ENCODE data around the gene AKAP7. TPM values are rescaled to one million over a fixed set of nuclear protein-coding genes. Genes with fewer than 3 reads are reported as not detected.

The AKAP7 gene
- total RNA-seq, 5 donors from 2014 or later (not counting 1 experiment from before 2014, with no cell fraction given) = 9.4 to 14.0 (median 11.5) TPM

- ATAC-seq (replicated peaks in 1 of 4) (no peak), DNase-seq (peak in 1 of 35 experiments; percentile 67)
- Histone ChIP-seq H3K4me3 (ENCODE audit: control insufficient read depth in 1 of 2, extremely low read depth in 1 of 2, low read length in 1 of 2) (no peak overlapping the region), H3K4me1 (ENCODE audit: control insufficient read depth in 1 of 2, extremely low read depth in 1 of 2, insufficient read depth in 2 of 2, low read length in 2 of 2) (no peaks in the 10 kb centered on the region), H3K36me3 (ENCODE audit: control insufficient read depth in 2 of 2, extremely low read depth in 1 of 2, insufficient read depth in 1 of 2, low read length in 1 of 2) (no peaks in the 10 kb centered on the region), H3K27me3 (replicated peaks in 1 of 2; ENCODE audit: control insufficient read depth in 2 of 2, extremely low read depth in 1 of 2, insufficient read depth in 2 of 2, low read length in 1 of 2) (no peaks in the 10 kb centered on the region), H3K9me3 (no peaks in the 10 kb centered on the region), H3K27ac (ENCODE audit: low read length) (no peak overlapping the region)
- POLR2A ChIA-PET = interaction anchor here in 1 of 2 donors (0.5 to 1.0 kb wide), 3 partner anchors 231 to 810 kb away, joined by 3 read pairs; no protein-coding TSS in a partner anchor
- CTCF ChIA-PET = interaction anchor here (0.5 to 3.8 kb wide), 13 partner anchors 11 to 1357 kb away, joined by 3 to 60 read pairs (median 4); no protein-coding TSS in a partner anchor
- WGBS (ENCODE audit: insufficient coverage) = no CpG with 5 or more reads among the region's 4 CpGs
- Mint-ChIP-seq H3K27me3 (peaks cover 0 to 3% of the 10 kb centered on the region in 2 donors), H3K4me1 (no peaks in the 10 kb centered on the region), H3K36me3 (no peaks in the 10 kb centered on the region), H3K27ac (no peak overlapping the region), H3K4me3 (no peak overlapping the region), H3K9me3 (no peaks in the 10 kb centered on the region)
These were observed 18.4 kb upstream of the AKAP7 start for GRCh38 chr6:131116755-131117360.

- no peak overlapping the region for H3K4me3 ChIP-seq (ENCODE audit: control insufficient read depth in 1 of 2, extremely low read depth in 1 of 2, low read length in 1 of 2)
- CTCF ChIA-PET = no interaction called here
- Mint-ChIP-seq H3K27me3 (peaks cover 0 to 1% of the 10 kb centered on the region in 2 donors), H3K4me1 (no peaks in the 10 kb centered on the region), H3K36me3 (no peaks in the 10 kb centered on the region), H3K9me3 (no peaks in the 10 kb centered on the region), H3K27ac (no peak overlapping the region), H3K4me3 (no peak overlapping the region)
- H3K27me3 ChIP-seq (replicated peaks in 1 of 2; ENCODE audit: control insufficient read depth in 2 of 2, extremely low read depth in 1 of 2, insufficient read depth in 2 of 2, low read length in 1 of 2) = no peaks in the 10 kb centered on the region
- no peak for DNase-seq
- H3K27ac ChIP-seq (ENCODE audit: low read length) = no peak overlapping the region
- ATAC-seq (replicated peaks in 1 of 4) = no peak
- WGBS (ENCODE audit: insufficient coverage) = 92% methylated on average over 1 of the region's 3 CpGs
- POLR2A ChIA-PET = no interaction called here
- no peaks in the 10 kb centered on the region for H3K9me3 ChIP-seq
- no peaks in the 10 kb centered on the region for H3K4me1 ChIP-seq (ENCODE audit: control insufficient read depth in 1 of 2, extremely low read depth in 1 of 2, insufficient read depth in 2 of 2, low read length in 2 of 2)
- no peaks in the 10 kb centered on the region for H3K36me3 ChIP-seq (ENCODE audit: control insufficient read depth in 2 of 2, extremely low read depth in 1 of 2, insufficient read depth in 1 of 2, low read length in 1 of 2)
These were observed 17.4 kb upstream of the AKAP7 start for GRCh38 chr6:131117878-131118277.

GRCh38 chr6:131122007-131122406 lies 13.3 kb upstream of the AKAP7 start:
- no peak overlapping the region for H3K27ac Mint-ChIP-seq
- no peaks in the 10 kb centered on the region for H3K9me3 ChIP-seq
- no peak overlapping the region for H3K4me3 ChIP-seq (ENCODE audit: control insufficient read depth in 1 of 2, extremely low read depth in 1 of 2, low read length in 1 of 2)
- POLR2A ChIA-PET = no interaction called here
- DNase-seq = no peak
- no peaks in the 10 kb centered on the region for H3K9me3 Mint-ChIP-seq
- H3K27me3 ChIP-seq (replicated peaks in 1 of 2; ENCODE audit: control insufficient read depth in 2 of 2, extremely low read depth in 1 of 2, insufficient read depth in 2 of 2, low read length in 1 of 2) = no peaks in the 10 kb centered on the region
- no peaks in the 10 kb centered on the region for H3K4me1 Mint-ChIP-seq
- no peaks in the 10 kb centered on the region for H3K4me1 ChIP-seq (ENCODE audit: control insufficient read depth in 1 of 2, extremely low read depth in 1 of 2, insufficient read depth in 2 of 2, low read length in 2 of 2)
- H3K36me3 Mint-ChIP-seq = no peaks in the 10 kb centered on the region
- no peak overlapping the region for H3K4me3 Mint-ChIP-seq
- no peak overlapping the region for H3K27ac ChIP-seq (ENCODE audit: low read length)
- WGBS (ENCODE audit: insufficient coverage) = no CpG with 5 or more reads among the region's 3 CpGs
- ATAC-seq (replicated peaks in 1 of 4) = no peak
- CTCF ChIA-PET = interaction anchor here in 1 of 2 donors (0.6 kb wide), 1 partner anchor 55 kb away, joined by 3 read pairs; no protein-coding TSS in a partner anchor
- H3K36me3 ChIP-seq (ENCODE audit: control insufficient read depth in 2 of 2, extremely low read depth in 1 of 2, insufficient read depth in 1 of 2, low read length in 1 of 2) = no peaks in the 10 kb centered on the region
- H3K27me3 Mint-ChIP-seq = peaks cover 0 to 3% of the 10 kb centered on the region in 2 donors

GRCh38 chr6:131122516-131122915 lies 12.8 kb upstream of the AKAP7 start:
- H3K27me3 Mint-ChIP-seq = peaks cover 0 to 3% of the 10 kb centered on the region in 2 donors
- H3K9me3 Mint-ChIP-seq = no peaks in the 10 kb centered on the region
- no peaks in the 10 kb centered on the region for H3K4me1 Mint-ChIP-seq
- ChIA-PET POLR2A (no interaction called here), CTCF (interaction anchor here (0.7 kb wide), 2 partner anchors 56 to 203 kb away, joined by 3 read pairs; no protein-coding TSS in a partner anchor)
- H3K36me3 Mint-ChIP-seq = no peaks in the 10 kb centered on the region
- Histone ChIP-seq H3K27me3 (replicated peaks in 1 of 2; ENCODE audit: control insufficient read depth in 2 of 2, extremely low read depth in 1 of 2, insufficient read depth in 2 of 2, low read length in 1 of 2) (no peaks in the 10 kb centered on the region), H3K9me3 (no peaks in the 10 kb centered on the region), H3K27ac (ENCODE audit: low read length) (no peak overlapping the region), H3K4me3 (ENCODE audit: control insufficient read depth in 1 of 2, extremely low read depth in 1 of 2, low read length in 1 of 2) (no peak overlapping the region), H3K4me1 (ENCODE audit: control insufficient read depth in 1 of 2, extremely low read depth in 1 of 2, insufficient read depth in 2 of 2, low read length in 2 of 2) (no peaks in the 10 kb centered on the region), H3K36me3 (ENCODE audit: control insufficient read depth in 2 of 2, extremely low read depth in 1 of 2, insufficient read depth in 1 of 2, low read length in 1 of 2) (no peaks in the 10 kb centered on the region)
- no peak overlapping the region for H3K27ac Mint-ChIP-seq
- DNase-seq (no peak), ATAC-seq (replicated peaks in 1 of 4) (no peak)
- H3K4me3 Mint-ChIP-seq = no peak overlapping the region
- WGBS (ENCODE audit: insufficient coverage) = no CpG with 5 or more reads among the region's 1 CpG

GRCh38 chr6:131124336-131125071 lies 10.8 kb upstream of the AKAP7 start:
- Mint-ChIP-seq H3K4me3 (no peak overlapping the region), H3K36me3 (no peaks in the 10 kb centered on the region), H3K27ac (no peak overlapping the region), H3K4me1 (no peaks in the 10 kb centered on the region), H3K9me3 (no peaks in the 10 kb centered on the region), H3K27me3 (peaks cover 0 to 6% of the 10 kb centered on the region in 2 donors)
- ChIA-PET POLR2A (no interaction called here), CTCF (no interaction called here)
- Histone ChIP-seq H3K27me3 (replicated peaks in 1 of 2; ENCODE audit: control insufficient read depth in 2 of 2, extremely low read depth in 1 of 2, insufficient read depth in 2 of 2, low read length in 1 of 2) (peaks cover 0 to 2% of the 10 kb centered on the region in 2 experiments), H3K27ac (ENCODE audit: low read length) (no peak overlapping the region), H3K9me3 (no peaks in the 10 kb centered on the region), H3K36me3 (ENCODE audit: control insufficient read depth in 2 of 2, extremely low read depth in 1 of 2, insufficient read depth in 1 of 2, low read length in 1 of 2) (no peaks in the 10 kb centered on the region), H3K4me1 (ENCODE audit: control insufficient read depth in 1 of 2, extremely low read depth in 1 of 2, insufficient read depth in 2 of 2, low read length in 2 of 2) (no peaks in the 10 kb centered on the region), H3K4me3 (ENCODE audit: control insufficient read depth in 1 of 2, extremely low read depth in 1 of 2, low read length in 1 of 2) (no peak overlapping the region)
- ATAC-seq (replicated peaks in 1 of 4) (no peak), DNase-seq (no peak)
- 100% methylated on average over 1 of the region's 3 CpGs for WGBS (ENCODE audit: insufficient coverage)

- no CpG with 5 or more reads among the region's 1 CpG for WGBS (ENCODE audit: insufficient coverage)
- Histone ChIP-seq H3K9me3 (no peaks in the 10 kb centered on the region), H3K27me3 (replicated peaks in 1 of 2; ENCODE audit: control insufficient read depth in 2 of 2, extremely low read depth in 1 of 2, insufficient read depth in 2 of 2, low read length in 1 of 2) (peaks cover 0 to 2% of the 10 kb centered on the region in 2 experiments), H3K4me3 (ENCODE audit: control insufficient read depth in 1 of 2, extremely low read depth in 1 of 2, low read length in 1 of 2) (no peak overlapping the region), H3K4me1 (ENCODE audit: control insufficient read depth in 1 of 2, extremely low read depth in 1 of 2, insufficient read depth in 2 of 2, low read length in 2 of 2) (no peaks in the 10 kb centered on the region), H3K36me3 (ENCODE audit: control insufficient read depth in 2 of 2, extremely low read depth in 1 of 2, insufficient read depth in 1 of 2, low read length in 1 of 2) (no peaks in the 10 kb centered on the region), H3K27ac (ENCODE audit: low read length) (no peak overlapping the region)
- H3K36me3 Mint-ChIP-seq = no peaks in the 10 kb centered on the region
- ATAC-seq (replicated peaks in 1 of 4) = no peak
- POLR2A ChIA-PET = no interaction called here
- DNase-seq = no peak
- H3K9me3 Mint-ChIP-seq = no peaks in the 10 kb centered on the region
- H3K27me3 Mint-ChIP-seq = peaks cover 0 to 6% of the 10 kb centered on the region in 2 donors
- CTCF ChIA-PET = no interaction called here
- no peaks in the 10 kb centered on the region for H3K4me1 Mint-ChIP-seq
- H3K4me3 Mint-ChIP-seq = no peak overlapping the region
- H3K27ac Mint-ChIP-seq = no peak overlapping the region
These were observed 9.8 kb upstream of the AKAP7 start for GRCh38 chr6:131125431-131125830.

Data from T-cell (primary cell).